HepG2 (cell line): ENCODE results near the gene ABHD15. TPM values are rescaled to one million over a fixed set of nuclear protein-coding genes. Genes with fewer than 3 reads are reported as not detected.

Experiments used
- AHDC1 ChIP-seq: sonication (generic); formaldehyde crosslinking; IDR thresholded peaks from 2 replicates; pipeline ENCODE4 v1.5.1; 2020; ENCODE audit warnings: mild to moderate bottlenecking, missing genetic modification reagents, borderline replicate concordance
- HDAC1 ChIP-seq: sonication (generic); formaldehyde crosslinking; IDR thresholded peaks from 2 replicates; pipeline ENCODE4 v1.5.1; 2020; ENCODE audit warnings: mild to moderate bottlenecking, missing genetic modification reagents
- KLF16 ChIP-seq, 2 experiments: sonication (generic) in 1 of 2; formaldehyde crosslinking in 1 of 2; IDR thresholded peaks; 2 replicates each; pipeline versions ENCODE4 v1.6.1 to v1.8.0; 2016 to 2023; ENCODE audit warnings: missing genetic modification reagents in 2 of 2, missing compliant biosample characterization in 1 of 2
- RBFOX2 ChIP-seq: fragments of 200-400 bp; formaldehyde crosslinking; IDR thresholded peaks from 2 replicates; pipeline ENCODE4 v1.6.1; 2017; ENCODE audit warnings: low read depth, mild to moderate bottlenecking, low read length
- SIN3B ChIP-seq: fragments of 150-350 bp; IDR thresholded peaks from 2 replicates; pipeline ENCODE4 v1.6.1; 2014; ENCODE audit warnings: low read length
- SRSF9 ChIP-seq: fragments of 200-400 bp; formaldehyde crosslinking; IDR thresholded peaks from 2 replicates; pipeline ENCODE4 v1.6.1; 2018; ENCODE audit warnings: borderline replicate concordance, mild to moderate bottlenecking, low read depth, low read length; ENCODE audit not compliant: insufficient read depth, poor library complexity, severe bottlenecking
- ZNF136 ChIP-seq: sonication (generic); formaldehyde crosslinking; IDR thresholded peaks from 2 replicates; pipeline ENCODE4 v1.8.1; 2022; ENCODE audit warnings: low read depth, mild to moderate bottlenecking, moderate library complexity, missing genetic modification reagents
- ZNF713 ChIP-seq: sonication (generic); formaldehyde crosslinking; IDR thresholded peaks from 2 replicates; pipeline ENCODE4 v1.4.0; 2020; ENCODE audit warnings: mild to moderate bottlenecking, missing genetic modification reagents
- ZNF766 ChIP-seq: sonication (generic); formaldehyde crosslinking; IDR thresholded peaks from 2 replicates; pipeline ENCODE4 v1.5.0; 2020; ENCODE audit warnings: missing genetic modification reagents, borderline replicate concordance
- ZNF839 ChIP-seq: sonication (generic); formaldehyde crosslinking; IDR thresholded peaks from 2 replicates; pipeline ENCODE4 v1.4.0; 2020; ENCODE audit warnings: missing genetic modification reagents, mild to moderate bottlenecking, borderline replicate concordance
- polyA plus RNA-seq, 8 experiments: library from polyadenylated mRNA; depleted of rRNA in 3 of 8; stranded (reverse) in 7 of 8; unstranded in 1 of 8; fragments of >200 nt; fragmentation: Illumina TruSeq in 4 of 8; extraction: Trizol in 4 of 8; gene quantifications; 2 replicates each; pipeline versions ENCODE4 v1.2.1 to v1.2.3, GENCODE V29; 2011 to 2016; ENCODE audit warnings: low read depth in 4 of 8, missing spikeins in 1 of 8, mixed read lengths in 1 of 8; ENCODE audit not compliant: insufficient read depth in 1 of 8
- total RNA-seq, 5 experiments: library from RNA; depleted of rRNA; stranded (reverse); fragments of >200 nt; fragmentation: Illumina TruSeq; extraction: Trizol; gene quantifications; 2 replicates each; pipeline ENCODE4 v1.2.3, GENCODE V29; 2016; ENCODE audit warnings: low read depth in 1 of 5
- TF ChIP-seq, protein P1 (sequence below): sonication (generic); formaldehyde crosslinking; IDR thresholded peaks from 2 replicates; pipeline ENCODE4 v1.4.0; 2020; ENCODE audit warnings: missing genetic modification reagents
- TF ChIP-seq, protein P2 (sequence below): sonication (generic); formaldehyde crosslinking; conservative IDR thresholded peaks from 2 replicates; pipeline ENCODE4 v1.4.0; 2020; ENCODE audit warnings: missing genetic modification reagents
- TF ChIP-seq, protein P3 (sequence below): sonication (generic); formaldehyde crosslinking; IDR thresholded peaks from 2 replicates; pipeline ENCODE4 v1.4.0; 2020; ENCODE audit warnings: missing genetic modification reagents, borderline replicate concordance

Gene ABHD15
- total and polyA plus RNA-seq, 2 of the 13 experiments (the other 11 are each of a cell fraction or from before 2014, with no cell fraction given): 2.4 to 7.7 TPM

GRCh38 chr17:29591146-29591736, 24.4 kb upstream of the ABHD15 start (continued):
- TF ChIP-seq ZNF713 (CRISPR knock-in tag) (no peak), SRSF9 (no peak), HDAC1 (CRISPR knock-in tag) (peak; percentile 31; the same call in 1 of the 2 replicates), RBFOX2 (peak; percentile 38; the same call in 1 of the 2 replicates), ZNF839 (CRISPR knock-in tag) (no peak), AHDC1 (no peak), ZNF766 (CRISPR knock-in tag) (no peak), SIN3B (no peak; the same call in 1 of the 2 replicates), ZNF136 (CRISPR knock-in tag) (no peak), KLF16 (CRISPR knock-in tag; IDR thresholded peaks at IDR 0.05) (peak in 1 of 2 experiments; percentile 44; a peak in 1 of 4 replicates)
- TF ChIP-seq, protein P1, sequence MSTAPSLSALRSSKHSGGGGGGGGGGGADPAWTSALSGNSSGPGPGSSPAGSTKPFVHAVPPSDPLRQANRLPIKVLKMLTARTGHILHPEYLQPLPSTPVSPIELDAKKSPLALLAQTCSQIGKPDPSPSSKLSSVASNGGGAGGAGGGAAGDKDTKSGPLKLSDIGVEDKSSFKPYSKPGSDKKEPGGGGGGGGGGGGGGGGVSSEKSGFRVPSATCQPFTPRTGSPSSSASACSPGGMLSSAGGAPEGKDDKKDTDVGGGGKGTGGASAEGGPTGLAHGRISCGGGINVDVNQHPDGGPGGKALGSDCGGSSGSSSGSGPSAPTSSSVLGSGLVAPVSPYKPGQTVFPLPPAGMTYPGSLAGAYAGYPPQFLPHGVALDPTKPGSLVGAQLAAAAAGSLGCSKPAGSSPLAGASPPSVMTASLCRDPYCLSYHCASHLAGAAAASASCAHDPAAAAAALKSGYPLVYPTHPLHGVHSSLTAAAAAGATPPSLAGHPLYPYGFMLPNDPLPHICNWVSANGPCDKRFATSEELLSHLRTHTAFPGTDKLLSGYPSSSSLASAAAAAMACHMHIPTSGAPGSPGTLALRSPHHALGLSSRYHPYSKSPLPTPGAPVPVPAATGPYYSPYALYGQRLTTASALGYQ (CRISPR knock-in tag): no peak
- TF ChIP-seq, protein P2, sequence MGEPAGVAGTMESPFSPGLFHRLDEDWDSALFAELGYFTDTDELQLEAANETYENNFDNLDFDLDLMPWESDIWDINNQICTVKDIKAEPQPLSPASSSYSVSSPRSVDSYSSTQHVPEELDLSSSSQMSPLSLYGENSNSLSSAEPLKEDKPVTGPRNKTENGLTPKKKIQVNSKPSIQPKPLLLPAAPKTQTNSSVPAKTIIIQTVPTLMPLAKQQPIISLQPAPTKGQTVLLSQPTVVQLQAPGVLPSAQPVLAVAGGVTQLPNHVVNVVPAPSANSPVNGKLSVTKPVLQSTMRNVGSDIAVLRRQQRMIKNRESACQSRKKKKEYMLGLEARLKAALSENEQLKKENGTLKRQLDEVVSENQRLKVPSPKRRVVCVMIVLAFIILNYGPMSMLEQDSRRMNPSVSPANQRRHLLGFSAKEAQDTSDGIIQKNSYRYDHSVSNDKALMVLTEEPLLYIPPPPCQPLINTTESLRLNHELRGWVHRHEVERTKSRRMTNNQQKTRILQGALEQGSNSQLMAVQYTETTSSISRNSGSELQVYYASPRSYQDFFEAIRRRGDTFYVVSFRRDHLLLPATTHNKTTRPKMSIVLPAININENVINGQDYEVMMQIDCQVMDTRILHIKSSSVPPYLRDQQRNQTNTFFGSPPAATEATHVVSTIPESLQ (CRISPR knock-in tag): no peak
- TF ChIP-seq, protein P3, sequence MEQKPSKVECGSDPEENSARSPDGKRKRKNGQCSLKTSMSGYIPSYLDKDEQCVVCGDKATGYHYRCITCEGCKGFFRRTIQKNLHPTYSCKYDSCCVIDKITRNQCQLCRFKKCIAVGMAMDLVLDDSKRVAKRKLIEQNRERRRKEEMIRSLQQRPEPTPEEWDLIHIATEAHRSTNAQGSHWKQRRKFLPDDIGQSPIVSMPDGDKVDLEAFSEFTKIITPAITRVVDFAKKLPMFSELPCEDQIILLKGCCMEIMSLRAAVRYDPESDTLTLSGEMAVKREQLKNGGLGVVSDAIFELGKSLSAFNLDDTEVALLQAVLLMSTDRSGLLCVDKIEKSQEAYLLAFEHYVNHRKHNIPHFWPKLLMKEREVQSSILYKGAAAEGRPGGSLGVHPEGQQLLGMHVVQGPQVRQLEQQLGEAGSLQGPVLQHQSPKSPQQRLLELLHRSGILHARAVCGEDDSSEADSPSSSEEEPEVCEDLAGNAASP: no peak
